Measurements from ENCODE around the gene EBF4. TPM values are rescaled to one million over a fixed set of nuclear protein-coding genes. Genes with fewer than 3 reads are reported as not detected.

The EBF4 gene
- total RNA-seq, 1 donor, result 0.09 TPM

DNA sequence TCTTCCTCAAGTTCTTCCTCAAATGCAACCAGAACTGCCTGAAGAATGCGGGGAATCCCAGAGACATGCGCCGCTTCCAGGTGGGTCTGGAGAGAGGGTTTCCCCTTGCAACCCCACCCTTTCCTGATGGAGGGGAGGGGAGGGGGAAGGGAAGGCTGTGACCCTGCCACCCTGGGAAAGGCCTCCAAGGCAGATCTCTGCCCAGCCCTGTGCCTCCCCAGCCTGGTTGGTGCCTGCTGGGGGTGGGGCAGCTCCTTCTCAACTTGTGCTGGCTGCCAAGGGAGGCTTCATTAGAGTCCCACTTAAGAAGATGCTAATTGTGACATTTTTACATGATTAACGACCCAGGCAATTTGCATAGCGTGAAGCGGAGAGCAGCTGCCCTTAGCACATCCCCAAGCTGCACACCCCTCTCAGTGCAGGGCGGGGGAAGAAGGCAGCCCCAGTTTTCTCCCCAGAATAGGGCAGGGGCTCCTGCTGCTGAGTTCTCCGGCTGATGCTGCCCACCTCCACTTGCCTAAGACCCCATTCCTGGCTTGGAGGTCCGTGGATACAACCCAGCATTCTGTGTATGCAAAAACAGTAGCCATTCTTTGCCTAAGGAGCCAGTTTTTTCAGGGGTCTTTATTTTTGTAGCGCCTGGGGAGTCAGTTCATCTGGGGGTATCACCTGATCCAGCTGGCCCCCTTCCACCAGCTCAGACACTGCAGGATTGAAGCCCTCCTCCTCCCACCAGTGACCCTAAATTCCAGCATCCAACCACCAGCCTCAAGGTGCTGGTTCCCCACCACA lies 56.2 kb downstream of the EBF4 start:
- TF ChIP-seq, protein P1, sequence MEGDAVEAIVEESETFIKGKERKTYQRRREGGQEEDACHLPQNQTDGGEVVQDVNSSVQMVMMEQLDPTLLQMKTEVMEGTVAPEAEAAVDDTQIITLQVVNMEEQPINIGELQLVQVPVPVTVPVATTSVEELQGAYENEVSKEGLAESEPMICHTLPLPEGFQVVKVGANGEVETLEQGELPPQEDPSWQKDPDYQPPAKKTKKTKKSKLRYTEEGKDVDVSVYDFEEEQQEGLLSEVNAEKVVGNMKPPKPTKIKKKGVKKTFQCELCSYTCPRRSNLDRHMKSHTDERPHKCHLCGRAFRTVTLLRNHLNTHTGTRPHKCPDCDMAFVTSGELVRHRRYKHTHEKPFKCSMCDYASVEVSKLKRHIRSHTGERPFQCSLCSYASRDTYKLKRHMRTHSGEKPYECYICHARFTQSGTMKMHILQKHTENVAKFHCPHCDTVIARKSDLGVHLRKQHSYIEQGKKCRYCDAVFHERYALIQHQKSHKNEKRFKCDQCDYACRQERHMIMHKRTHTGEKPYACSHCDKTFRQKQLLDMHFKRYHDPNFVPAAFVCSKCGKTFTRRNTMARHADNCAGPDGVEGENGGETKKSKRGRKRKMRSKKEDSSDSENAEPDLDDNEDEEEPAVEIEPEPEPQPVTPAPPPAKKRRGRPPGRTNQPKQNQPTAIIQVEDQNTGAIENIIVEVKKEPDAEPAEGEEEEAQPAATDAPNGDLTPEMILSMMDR (IDR thresholded peaks at IDR 0.05; ENCODE audit: insufficient read depth, low read length), result no peak
- no peak for DNase-seq (ENCODE audit: low read depth)

DNA sequence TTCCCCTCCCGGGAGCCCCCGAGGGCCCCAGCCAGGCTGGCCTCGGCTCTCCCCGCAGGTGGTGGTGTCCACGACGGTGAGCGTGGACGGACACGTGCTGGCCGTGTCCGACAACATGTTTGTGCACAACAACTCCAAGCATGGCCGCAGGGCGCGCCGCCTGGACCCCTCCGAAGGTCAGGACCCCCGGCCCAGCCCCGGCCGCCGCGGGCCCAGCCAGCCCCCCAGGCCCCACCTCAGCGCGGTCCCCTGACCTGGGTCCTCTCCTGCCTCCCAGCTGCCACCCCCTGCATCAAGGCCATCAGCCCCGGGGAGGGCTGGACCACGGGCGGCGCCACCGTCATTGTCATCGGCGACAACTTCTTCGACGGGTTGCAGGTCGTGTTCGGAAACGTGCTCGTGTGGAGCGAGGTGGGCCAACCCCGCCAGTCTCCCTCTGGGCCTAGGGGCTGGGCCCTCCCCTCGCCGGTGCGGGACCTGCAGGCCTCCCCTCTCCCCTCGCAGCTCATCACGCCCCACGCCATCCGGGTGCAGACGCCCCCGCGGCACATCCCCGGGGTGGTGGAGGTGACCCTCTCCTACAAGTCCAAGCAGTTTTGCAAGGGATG lies 56.9 kb downstream of the EBF4 start:
- TF ChIP-seq, protein P1 (IDR thresholded peaks at IDR 0.05; ENCODE audit: insufficient read depth, low read length), result no peak
- no peak for DNase-seq (ENCODE audit: low read depth)
- no peak overlapping the region for H3K4me3 ChIP-seq (ENCODE audit: low read depth, low read length)

More for the DNA sequence above, 56.2 kb downstream of the EBF4 start:
- H3K4me3 ChIP-seq (ENCODE audit: low read depth, low read length), result no peak overlapping the region

DNA sequence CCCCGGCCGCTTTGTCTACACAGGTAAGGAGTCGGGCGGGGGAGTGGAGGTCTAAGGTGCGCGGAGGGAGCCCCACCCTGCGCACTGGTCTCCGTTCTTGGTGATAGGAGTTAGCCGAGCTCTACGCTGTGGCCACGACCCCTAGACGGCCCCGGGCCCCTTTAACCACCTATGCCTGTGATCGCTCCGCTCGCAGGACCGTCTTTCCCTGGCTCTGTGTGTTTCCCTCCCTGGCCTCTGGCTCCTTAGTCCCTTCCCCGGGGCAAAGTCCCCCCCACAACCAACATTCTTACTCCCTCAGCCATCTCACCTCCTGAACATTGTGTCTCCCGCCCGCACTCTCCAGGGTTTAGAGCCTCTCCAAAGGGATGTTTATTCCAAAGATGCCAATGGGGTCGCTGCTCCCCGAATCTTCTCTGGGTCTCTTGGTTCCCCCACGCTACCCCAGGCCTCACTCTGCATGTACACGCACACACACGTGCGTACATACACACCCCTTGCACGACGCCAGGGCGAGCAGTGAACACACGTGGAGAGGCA lies 57.4 kb downstream of the EBF4 start:
- TF ChIP-seq, protein P1 (IDR thresholded peaks at IDR 0.05; ENCODE audit: insufficient read depth, low read length), result no peak
- DNase-seq (ENCODE audit: low read depth), result no peak
- H3K4me3 ChIP-seq (ENCODE audit: low read depth, low read length), result no peak overlapping the region

DNA sequence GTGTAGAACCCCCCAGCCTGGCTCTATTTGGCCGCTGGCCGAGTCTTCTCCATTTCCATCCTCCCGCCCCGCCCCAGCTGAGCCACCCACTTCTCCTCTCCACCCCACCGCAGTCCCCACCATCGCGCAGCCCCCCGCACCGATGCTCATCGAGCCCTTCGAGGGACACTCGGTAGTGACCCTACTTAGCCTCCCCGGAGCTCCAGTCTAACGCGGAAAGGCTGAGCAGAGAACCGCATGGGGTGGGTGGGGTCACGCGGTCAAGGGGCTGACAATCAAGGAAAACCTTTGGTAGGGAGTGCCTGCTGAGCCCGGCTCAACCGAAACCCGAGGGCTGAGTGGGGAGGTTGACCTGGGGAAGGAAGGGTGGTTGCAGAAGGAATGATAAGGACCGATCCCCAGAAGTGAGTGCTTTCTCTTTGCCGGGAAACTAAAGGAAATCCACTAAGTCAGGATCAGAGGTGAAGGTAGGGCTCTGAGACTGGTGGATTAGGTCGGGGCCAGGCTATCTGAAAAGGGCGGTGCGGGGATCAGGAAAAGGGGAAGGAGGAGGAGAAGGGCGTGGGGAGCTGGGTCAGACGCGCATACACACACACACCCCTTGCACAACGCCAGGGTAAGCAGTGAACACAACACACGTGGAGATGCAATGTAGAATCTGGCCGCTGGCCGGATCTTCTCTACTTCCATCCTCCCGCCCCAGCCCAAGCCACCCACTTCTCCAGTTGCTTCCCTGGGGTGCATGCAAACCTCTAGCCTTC lies 58.1 kb downstream of the EBF4 start:
- no peak overlapping the region for H3K4me3 ChIP-seq (ENCODE audit: low read depth, low read length)
- TF ChIP-seq, protein P1 (IDR thresholded peaks at IDR 0.05; ENCODE audit: insufficient read depth, low read length), result no peak
- peak; percentile 45 for DNase-seq (ENCODE audit: low read depth)

DNA sequence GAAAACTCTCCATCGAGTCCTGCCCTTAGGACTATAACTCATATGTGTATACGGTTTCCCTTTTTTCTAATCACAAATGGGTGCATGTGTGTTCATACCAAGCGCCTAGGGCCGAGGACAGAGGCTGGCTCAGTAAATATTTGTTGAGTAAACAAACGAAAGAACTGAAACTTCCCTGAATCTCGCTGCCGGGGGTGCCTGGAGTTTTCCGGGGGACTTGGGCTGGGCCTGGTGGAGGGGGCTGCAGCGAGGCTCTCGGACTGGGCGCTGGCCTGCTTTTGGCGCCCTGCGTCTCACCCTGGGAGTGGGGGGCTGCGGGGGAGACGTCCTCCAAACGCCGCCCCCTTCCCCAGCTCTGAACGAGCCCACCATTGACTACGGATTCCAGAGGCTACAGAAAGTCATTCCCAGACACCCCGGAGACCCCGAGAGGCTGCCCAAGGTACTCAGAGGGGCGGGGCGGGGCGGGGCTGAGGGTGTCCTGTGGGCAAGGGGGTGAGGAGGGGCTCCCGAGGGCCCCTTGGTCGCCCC lies 58.8 kb downstream of the EBF4 start:
- DNase-seq (ENCODE audit: low read depth), result no peak
- peak overlapping the region; percentile 35 for H3K4me3 ChIP-seq (ENCODE audit: low read depth, low read length)
- TF ChIP-seq, protein P1 (IDR thresholded peaks at IDR 0.05; ENCODE audit: insufficient read depth, low read length), result no peak

DNA sequence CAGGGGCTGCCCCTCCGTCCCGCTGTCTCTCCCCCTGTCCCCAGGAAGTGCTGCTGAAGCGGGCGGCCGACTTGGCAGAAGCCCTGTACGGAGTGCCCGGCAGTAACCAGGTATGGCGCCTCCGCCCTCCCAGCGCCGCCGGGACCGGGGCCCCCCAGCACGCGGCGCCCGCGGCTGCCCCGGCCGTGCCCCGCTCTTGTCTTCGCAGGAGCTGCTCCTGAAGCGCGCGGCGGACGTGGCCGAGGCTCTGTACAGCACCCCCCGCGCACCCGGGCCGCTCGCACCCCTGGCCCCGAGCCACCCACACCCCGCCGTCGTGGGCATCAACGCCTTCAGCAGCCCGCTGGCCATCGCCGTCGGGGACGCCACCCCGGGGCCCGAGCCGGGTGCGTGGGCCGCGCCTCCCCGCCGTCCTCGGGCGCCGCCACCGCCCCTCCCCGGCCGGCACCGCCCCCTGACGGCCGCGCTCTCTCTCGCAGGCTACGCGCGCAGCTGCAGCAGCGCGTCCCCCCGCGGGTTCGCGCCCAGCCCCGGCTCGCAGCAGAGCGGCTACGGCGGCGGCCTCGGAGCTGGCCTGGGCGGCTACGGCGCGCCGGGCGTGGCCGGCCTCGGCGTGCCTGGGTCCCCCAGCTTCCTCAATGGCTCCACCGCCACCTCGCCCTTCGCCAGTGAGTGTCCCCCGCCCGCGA lies 59.4 kb downstream of the EBF4 start:
- peak overlapping the region; percentile 55 for H3K4me3 ChIP-seq (ENCODE audit: low read depth, low read length)
- no peak for DNase-seq (ENCODE audit: low read depth)
- TF ChIP-seq, protein P1 (IDR thresholded peaks at IDR 0.05; ENCODE audit: insufficient read depth, low read length), result no peak

Data from fibroblast of the aortic adventitia (primary cell).